Liver (tissue), 3 donors: ENCODE measurements around the gene FARP1.

Source experiments
- FOXA1 ChIP-seq: IDR thresholded peaks from 2 replicates; pipeline ENCODE4 v1.6.1; 2016; ENCODE audit warnings: antibody characterized with exemption
- NR2F2 ChIP-seq: IDR thresholded peaks from 2 replicates; pipeline ENCODE4 v1.6.1; 2016; ENCODE audit warnings: antibody characterized with exemption
- SP1 ChIP-seq: IDR thresholded peaks from 2 replicates; pipeline ENCODE4 v1.6.1; 2018; ENCODE audit warnings: antibody characterized with exemption, mild to moderate bottlenecking
- TAF1 ChIP-seq: conservative IDR thresholded peaks from 2 replicates; pipeline ENCODE4 v1.6.1; 2016; ENCODE audit warnings: antibody characterized with exemption, mild to moderate bottlenecking
- TF ChIP-seq, protein P1 (sequence below): fragments of 150-350 bp; IDR thresholded peaks from 2 replicates; pipeline ENCODE4 v1.5.1; 2017; ENCODE audit warnings: improper control_type of control experiment, low read depth, low read length; ENCODE audit not compliant: missing input control
- TF ChIP-seq, protein P2 (sequence below): IDR thresholded peaks from 2 replicates; pipeline ENCODE4 v1.6.1; 2016; ENCODE audit warnings: antibody characterized with exemption, mild to moderate bottlenecking
- TF ChIP-seq, protein P3 (sequence below): IDR thresholded peaks from 2 replicates; pipeline ENCODE4 v1.6.1; 2016; ENCODE audit warnings: antibody characterized with exemption
- TF ChIP-seq, protein P4 (sequence below): IDR thresholded peaks from 2 replicates; pipeline ENCODE4 v1.6.1; 2016; ENCODE audit warnings: antibody characterized with exemption
- donor health status: healthy.
- donor health status: healthy.

DNA sequence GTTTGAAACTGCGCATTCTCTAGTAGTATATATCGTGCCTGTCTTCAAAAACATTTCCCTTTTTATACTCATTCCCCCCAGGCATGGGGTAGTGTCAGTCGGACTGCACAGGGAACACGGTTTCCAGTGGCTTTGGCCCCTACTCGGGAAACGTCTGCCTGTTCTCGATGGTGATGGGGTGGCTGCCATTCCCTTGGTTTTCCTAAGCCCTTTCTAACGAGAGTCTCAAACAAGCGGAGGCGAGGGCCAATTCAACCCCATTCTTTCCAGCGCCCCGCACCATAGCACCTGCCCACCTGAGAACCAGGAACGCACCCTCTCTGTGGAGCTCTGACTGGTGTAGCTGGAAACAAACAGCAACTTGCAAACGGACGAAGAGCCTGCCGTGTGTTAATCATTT is 306.4 kb downstream of the FARP1 start:
- TF ChIP-seq TAF1 (no peak), NR2F2 (no peak), SP1 (no peak), FOXA1 (no peak)
- TF ChIP-seq, protein P1, sequence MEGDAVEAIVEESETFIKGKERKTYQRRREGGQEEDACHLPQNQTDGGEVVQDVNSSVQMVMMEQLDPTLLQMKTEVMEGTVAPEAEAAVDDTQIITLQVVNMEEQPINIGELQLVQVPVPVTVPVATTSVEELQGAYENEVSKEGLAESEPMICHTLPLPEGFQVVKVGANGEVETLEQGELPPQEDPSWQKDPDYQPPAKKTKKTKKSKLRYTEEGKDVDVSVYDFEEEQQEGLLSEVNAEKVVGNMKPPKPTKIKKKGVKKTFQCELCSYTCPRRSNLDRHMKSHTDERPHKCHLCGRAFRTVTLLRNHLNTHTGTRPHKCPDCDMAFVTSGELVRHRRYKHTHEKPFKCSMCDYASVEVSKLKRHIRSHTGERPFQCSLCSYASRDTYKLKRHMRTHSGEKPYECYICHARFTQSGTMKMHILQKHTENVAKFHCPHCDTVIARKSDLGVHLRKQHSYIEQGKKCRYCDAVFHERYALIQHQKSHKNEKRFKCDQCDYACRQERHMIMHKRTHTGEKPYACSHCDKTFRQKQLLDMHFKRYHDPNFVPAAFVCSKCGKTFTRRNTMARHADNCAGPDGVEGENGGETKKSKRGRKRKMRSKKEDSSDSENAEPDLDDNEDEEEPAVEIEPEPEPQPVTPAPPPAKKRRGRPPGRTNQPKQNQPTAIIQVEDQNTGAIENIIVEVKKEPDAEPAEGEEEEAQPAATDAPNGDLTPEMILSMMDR: no peak
- TF ChIP-seq, protein P2, sequence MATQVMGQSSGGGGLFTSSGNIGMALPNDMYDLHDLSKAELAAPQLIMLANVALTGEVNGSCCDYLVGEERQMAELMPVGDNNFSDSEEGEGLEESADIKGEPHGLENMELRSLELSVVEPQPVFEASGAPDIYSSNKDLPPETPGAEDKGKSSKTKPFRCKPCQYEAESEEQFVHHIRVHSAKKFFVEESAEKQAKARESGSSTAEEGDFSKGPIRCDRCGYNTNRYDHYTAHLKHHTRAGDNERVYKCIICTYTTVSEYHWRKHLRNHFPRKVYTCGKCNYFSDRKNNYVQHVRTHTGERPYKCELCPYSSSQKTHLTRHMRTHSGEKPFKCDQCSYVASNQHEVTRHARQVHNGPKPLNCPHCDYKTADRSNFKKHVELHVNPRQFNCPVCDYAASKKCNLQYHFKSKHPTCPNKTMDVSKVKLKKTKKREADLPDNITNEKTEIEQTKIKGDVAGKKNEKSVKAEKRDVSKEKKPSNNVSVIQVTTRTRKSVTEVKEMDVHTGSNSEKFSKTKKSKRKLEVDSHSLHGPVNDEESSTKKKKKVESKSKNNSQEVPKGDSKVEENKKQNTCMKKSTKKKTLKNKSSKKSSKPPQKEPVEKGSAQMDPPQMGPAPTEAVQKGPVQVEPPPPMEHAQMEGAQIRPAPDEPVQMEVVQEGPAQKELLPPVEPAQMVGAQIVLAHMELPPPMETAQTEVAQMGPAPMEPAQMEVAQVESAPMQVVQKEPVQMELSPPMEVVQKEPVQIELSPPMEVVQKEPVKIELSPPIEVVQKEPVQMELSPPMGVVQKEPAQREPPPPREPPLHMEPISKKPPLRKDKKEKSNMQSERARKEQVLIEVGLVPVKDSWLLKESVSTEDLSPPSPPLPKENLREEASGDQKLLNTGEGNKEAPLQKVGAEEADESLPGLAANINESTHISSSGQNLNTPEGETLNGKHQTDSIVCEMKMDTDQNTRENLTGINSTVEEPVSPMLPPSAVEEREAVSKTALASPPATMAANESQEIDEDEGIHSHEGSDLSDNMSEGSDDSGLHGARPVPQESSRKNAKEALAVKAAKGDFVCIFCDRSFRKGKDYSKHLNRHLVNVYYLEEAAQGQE: no peak
- TF ChIP-seq, protein P3, sequence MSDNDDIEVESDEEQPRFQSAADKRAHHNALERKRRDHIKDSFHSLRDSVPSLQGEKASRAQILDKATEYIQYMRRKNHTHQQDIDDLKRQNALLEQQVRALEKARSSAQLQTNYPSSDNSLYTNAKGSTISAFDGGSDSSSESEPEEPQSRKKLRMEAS: no peak
- TF ChIP-seq, protein P4, sequence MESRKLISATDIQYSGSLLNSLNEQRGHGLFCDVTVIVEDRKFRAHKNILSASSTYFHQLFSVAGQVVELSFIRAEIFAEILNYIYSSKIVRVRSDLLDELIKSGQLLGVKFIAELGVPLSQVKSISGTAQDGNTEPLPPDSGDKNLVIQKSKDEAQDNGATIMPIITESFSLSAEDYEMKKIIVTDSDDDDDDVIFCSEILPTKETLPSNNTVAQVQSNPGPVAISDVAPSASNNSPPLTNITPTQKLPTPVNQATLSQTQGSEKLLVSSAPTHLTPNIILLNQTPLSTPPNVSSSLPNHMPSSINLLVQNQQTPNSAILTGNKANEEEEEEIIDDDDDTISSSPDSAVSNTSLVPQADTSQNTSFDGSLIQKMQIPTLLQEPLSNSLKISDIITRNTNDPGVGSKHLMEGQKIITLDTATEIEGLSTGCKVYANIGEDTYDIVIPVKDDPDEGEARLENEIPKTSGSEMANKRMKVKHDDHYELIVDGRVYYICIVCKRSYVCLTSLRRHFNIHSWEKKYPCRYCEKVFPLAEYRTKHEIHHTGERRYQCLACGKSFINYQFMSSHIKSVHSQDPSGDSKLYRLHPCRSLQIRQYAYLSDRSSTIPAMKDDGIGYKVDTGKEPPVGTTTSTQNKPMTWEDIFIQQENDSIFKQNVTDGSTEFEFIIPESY: no peak
